Measurements from ENCODE around the gene CLEC16A.

GRCh38 chr16:11094075-11094856 is 149.9 kb downstream of the CLEC16A start:
- TF ChIP-seq, protein P1, sequence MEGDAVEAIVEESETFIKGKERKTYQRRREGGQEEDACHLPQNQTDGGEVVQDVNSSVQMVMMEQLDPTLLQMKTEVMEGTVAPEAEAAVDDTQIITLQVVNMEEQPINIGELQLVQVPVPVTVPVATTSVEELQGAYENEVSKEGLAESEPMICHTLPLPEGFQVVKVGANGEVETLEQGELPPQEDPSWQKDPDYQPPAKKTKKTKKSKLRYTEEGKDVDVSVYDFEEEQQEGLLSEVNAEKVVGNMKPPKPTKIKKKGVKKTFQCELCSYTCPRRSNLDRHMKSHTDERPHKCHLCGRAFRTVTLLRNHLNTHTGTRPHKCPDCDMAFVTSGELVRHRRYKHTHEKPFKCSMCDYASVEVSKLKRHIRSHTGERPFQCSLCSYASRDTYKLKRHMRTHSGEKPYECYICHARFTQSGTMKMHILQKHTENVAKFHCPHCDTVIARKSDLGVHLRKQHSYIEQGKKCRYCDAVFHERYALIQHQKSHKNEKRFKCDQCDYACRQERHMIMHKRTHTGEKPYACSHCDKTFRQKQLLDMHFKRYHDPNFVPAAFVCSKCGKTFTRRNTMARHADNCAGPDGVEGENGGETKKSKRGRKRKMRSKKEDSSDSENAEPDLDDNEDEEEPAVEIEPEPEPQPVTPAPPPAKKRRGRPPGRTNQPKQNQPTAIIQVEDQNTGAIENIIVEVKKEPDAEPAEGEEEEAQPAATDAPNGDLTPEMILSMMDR (IDR thresholded peaks at IDR 0.05; ENCODE audit: borderline replicate concordance, extremely low read depth, low read length, poor library complexity, severe bottlenecking), result no peak
- no peak for TF ChIP-seq EZH2 (IDR thresholded peaks at IDR 0.05; ENCODE audit: borderline replicate concordance, low read depth, low read length, severe bottlenecking)
